Jurkat, Clone E6-1 (cell line): ENCODE measurements around the gene GJA10.

Experiments
- DNase-seq: peaks from one replicate; pipeline ENCODE4 v3.0.0-alpha.2; 2011; ENCODE audit warnings: low read depth, low spot score
- H3K4me3 ChIP-seq: 2 replicates; pipeline ENCODE4 v1.5.1; 2011; ENCODE audit warnings: mild to moderate bottlenecking, low read length, control low read depth, moderate library complexity

Gene GJA10

GRCh38 chr6:89941031-89941762, 46.9 kb downstream of the GJA10 start:
- no peak overlapping the region for H3K4me3 ChIP-seq
- no peak for DNase-seq

DNA sequence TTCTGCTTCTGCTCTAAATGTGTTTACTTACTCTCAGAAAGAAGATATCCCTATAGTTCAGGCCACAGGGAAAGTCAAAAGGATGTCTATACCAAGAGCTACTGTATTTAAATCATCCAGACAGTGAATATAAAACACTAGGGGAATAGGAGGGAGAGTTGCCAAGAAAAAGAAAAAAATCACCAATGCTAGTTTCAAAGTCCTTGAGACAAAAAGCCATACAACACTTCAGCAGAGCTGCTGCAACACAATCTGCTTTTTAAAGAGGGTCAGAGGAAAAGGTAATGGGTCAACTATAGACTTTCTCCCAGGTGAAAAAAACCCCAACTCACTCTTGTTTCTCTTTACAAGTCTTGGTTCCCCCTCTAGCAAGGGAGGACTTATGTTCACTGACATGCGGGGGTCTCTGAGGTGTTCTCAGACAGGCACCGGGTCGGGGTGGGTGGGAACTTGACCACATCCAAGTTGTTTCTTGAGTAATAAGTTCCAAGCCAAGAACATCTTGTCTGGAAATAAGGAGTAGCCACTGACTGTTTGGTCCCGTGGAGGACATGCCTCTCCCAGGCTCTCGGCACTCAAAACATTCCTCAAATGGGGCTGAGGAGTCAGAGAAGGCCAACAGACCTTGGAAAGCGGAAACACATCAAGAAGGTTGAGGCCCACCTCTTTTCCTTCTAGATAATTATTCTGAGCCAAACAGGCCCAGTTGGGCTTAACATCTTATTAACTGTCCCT, 47.7 kb downstream of the GJA10 start:
- no peak overlapping the region for H3K4me3 ChIP-seq
- DNase-seq: no peak

- no peak for DNase-seq
- H3K4me3 ChIP-seq: no peak overlapping the region
Measured at GRCh38 chr6:89942601-89943000, 48.3 kb downstream of the GJA10 start.

DNA sequence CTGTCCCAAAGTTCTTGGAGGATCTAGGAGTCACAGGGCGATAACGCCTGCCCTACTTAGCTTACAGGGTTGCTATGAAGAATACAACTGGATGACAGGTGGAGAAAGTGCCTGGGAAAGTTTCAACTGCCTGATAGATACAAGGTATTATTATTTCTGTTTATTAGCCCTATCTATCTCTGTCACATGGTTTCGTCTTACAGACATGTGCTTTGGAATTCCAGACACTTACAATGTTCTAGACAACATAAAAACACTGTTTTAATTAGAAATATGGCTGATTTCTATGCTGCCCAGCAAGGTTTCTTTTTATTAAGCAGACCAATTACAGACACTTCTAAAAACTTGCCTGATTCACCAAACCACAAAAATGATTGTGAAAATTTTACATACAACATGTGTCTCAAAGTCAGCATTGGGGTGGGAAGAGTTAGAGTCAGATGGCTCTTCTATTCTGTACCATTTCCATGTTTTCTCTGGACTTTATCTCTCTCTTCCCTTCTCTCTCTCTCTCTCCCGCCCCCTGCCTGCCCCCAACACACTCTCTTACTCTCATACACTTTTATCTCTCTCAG, 50.0 kb downstream of the GJA10 start:
- no peak for DNase-seq
- no peak overlapping the region for H3K4me3 ChIP-seq

DNA sequence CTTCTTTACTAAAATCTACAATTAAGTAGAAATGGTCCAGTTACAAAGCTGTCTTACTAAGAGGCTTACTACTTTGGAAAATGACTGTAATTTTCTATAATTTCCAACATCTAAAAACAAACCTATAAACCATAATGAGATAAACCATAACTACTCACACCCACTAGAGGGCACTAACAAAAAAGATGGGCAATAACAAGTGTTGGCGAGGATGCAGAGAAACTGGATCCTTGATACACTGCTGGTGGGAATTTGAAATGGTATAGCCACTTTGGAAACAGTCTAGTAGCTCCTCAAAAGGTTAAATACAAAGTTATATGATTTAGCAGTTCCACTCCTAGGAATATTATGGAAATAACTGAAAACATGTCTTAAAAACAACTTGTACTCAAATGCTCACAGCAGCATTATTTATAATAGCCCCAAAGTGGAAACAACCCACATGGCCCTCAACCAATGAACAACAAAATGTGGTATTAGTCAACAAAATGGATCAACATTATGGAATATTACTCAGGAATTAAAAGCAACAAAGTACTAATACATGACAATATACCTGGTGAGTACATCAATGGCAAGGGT, 50.6 kb downstream of the GJA10 start:
- no peak overlapping the region for H3K4me3 ChIP-seq
- DNase-seq: peak; percentile 52
